PC-9 (cell line): ENCODE results near the gene SLC30A1.

ENCODE experiments used
- CTCF ChIP-seq: fragments of 200-600 bp; sonication (generic); conservative IDR thresholded peaks from 2 replicates; pipeline ENCODE4 v1.6.1; 2017; ENCODE audit warnings: mixed run types, antibody characterized with exemption, mild to moderate bottlenecking, moderate library complexity
- EZH2 ChIP-seq: fragments of 200-600 bp; sonication (generic); IDR thresholded peaks from 2 replicates; pipeline ENCODE4 v1.8.0; 2017; ENCODE audit warnings: antibody characterized with exemption, low read depth

- TF ChIP-seq CTCF (no peak), EZH2 (no peak)
Measured at GRCh38 chr1:211621447-211622198, 42.7 kb upstream of the SLC30A1 start.
